HUDEP-2 (cell line): ENCODE results near the gene PNKP.

Experiments
- DNase-seq, 76 experiments: peaks; one replicate each; lab custom pipeline; 2025; ENCODE audit not compliant: unreplicated experiment in 76 of 76; lab: John Stamatoyannopoulos, UW

Gene PNKP

GRCh38 chr19:49890349-49891311 is 23.3 kb upstream of the PNKP start:
- peak in 58 of 76 experiments; percentile 16 to 98 (median 72) for DNase-seq

- DNase-seq, result peak in 72 of 76 experiments; percentile 23 to 98 (median 82)
Observed at GRCh38 chr19:49889687-49890348, 22.4 kb upstream of the PNKP start.

GRCh38 chr19:49889038-49889686 is 21.8 kb upstream of the PNKP start:
- DNase-seq, result no peak

- DNase-seq, result no peak
Observed at GRCh38 chr19:49888510-49888824, 21.1 kb upstream of the PNKP start.

GRCh38 chr19:49887665-49888509 is 20.5 kb upstream of the PNKP start:
- no peak for DNase-seq

GRCh38 chr19:49887037-49887664 is 19.8 kb upstream of the PNKP start:
- DNase-seq, result no peak

GRCh38 chr19:49884760-49885159 is 17.4 kb upstream of the PNKP start:
- DNase-seq, result no peak

- DNase-seq, result no peak
Observed at GRCh38 chr19:49884109-49884508, 16.7 kb upstream of the PNKP start.

GRCh38 chr19:49883094-49883493 is 15.7 kb upstream of the PNKP start:
- no peak for DNase-seq

- DNase-seq, result no peak
Observed at GRCh38 chr19:49882643-49883042, 15.3 kb upstream of the PNKP start.

- DNase-seq, result peak in 1 of 76 experiments; percentile 10
Observed at GRCh38 chr19:49881672-49882394, 14.5 kb upstream of the PNKP start.

- no peak for DNase-seq
Observed at GRCh38 chr19:49881186-49881585, 13.8 kb upstream of the PNKP start.

GRCh38 chr19:49880162-49880869 is 12.9 kb upstream of the PNKP start:
- DNase-seq, result no peak

GRCh38 chr19:49879243-49879963 is 12.0 kb upstream of the PNKP start:
- DNase-seq, result peak in 1 of 76 experiments; percentile 23

- no peak for DNase-seq
Observed at GRCh38 chr19:49878744-49879070, 11.3 kb upstream of the PNKP start.

GRCh38 chr19:49877879-49878743 is 10.7 kb upstream of the PNKP start:
- DNase-seq, result peak in 75 of 76 experiments; percentile 74 to 100 (median 99)
